Lower leg skin (tissue), 4 donors: ENCODE measurements around the gene ST3GAL4. TPM values are rescaled to one million over a fixed set of nuclear protein-coding genes. Genes with fewer than 3 reads are reported as not detected.

ENCODE experiments used
- DNase-seq, 2 donors: peaks; one replicate each; pipeline ENCODE4 v3.0.0-alpha.2; 2019; ENCODE audit warnings: low spot score in 2 of 2
- H3K4me3 ChIP-seq: fragments of 200-600 bp; sonication (generic); 2 replicates; pipeline ENCODE4 v1.5.1; 2017; ENCODE audit warnings: mild to moderate bottlenecking, low read depth; ENCODE audit not compliant: poor library complexity, severe bottlenecking
- CTCF ChIP-seq, 3 donors: fragments of 450-650 bp; IDR thresholded peaks; one replicate each; pipeline ENCODE4 v1.5.1; 2016; ENCODE audit warnings: antibody characterized with exemption in 3 of 3, mild to moderate bottlenecking in 3 of 3, moderate library complexity in 2 of 3
- POLR2A ChIP-seq, 2 donors: fragments of 450-650 bp; IDR thresholded peaks; one replicate each; pipeline ENCODE4 v1.6.1; 2016 to 2017; ENCODE audit warnings: antibody characterized with exemption in 2 of 2, mild to moderate bottlenecking in 1 of 2, moderate library complexity in 1 of 2
- WGBS, 2 donors: methylation state at CpG; one replicate each; pipeline ENCODE4 v1.1.5; 2018; 5-methylcytosine and 5-hydroxymethylcytosine counted together
- intact Hi-C: fragments of 100-400 bp; cut with DNase I; formaldehyde crosslinking; loops from one replicate; pipeline ENCODE4 v1.15.0; 2023; ENCODE audit warnings: low total_unique reads
- total RNA-seq, 4 donors: library from RNA; depleted of rRNA; stranded (reverse); fragments of >200 nt; gene quantifications; one replicate each; pipeline ENCODE4 v1.1.0, GENCODE V29; 2016

The ST3GAL4 gene
- total RNA-seq, 4 donors from 2014 or later, result 12.6 to 27.0 (median 17.1) TPM

GRCh38 chr11:126417091-126417862 is 61.8 kb downstream of the ST3GAL4 start:
- whole genome bisulfite sequencing, 2 donors, result 39 to 49% methylated on average over 12 of the region's 12 CpGs
- no peak for TF ChIP-seq POLR2A (IDR thresholded peaks at IDR 0.05)
- TF ChIP-seq CTCF (IDR thresholded peaks at IDR 0.05), result no peak
- intact Hi-C loops, result no loop called here
- no peak overlapping the region for H3K4me3 ChIP-seq
- no peak for DNase-seq

- no peak overlapping the region for H3K4me3 ChIP-seq
- no peak for DNase-seq
- TF ChIP-seq POLR2A (IDR thresholded peaks at IDR 0.05), result no peak
- no peak for TF ChIP-seq CTCF (IDR thresholded peaks at IDR 0.05)
- intact Hi-C loops, result no loop called here
- 3 to 42% methylated on average over 1 of the region's 1 CpG for WGBS, 2 donors
Measured at GRCh38 chr11:126418887-126419286, 63.4 kb downstream of the ST3GAL4 start.

DNA sequence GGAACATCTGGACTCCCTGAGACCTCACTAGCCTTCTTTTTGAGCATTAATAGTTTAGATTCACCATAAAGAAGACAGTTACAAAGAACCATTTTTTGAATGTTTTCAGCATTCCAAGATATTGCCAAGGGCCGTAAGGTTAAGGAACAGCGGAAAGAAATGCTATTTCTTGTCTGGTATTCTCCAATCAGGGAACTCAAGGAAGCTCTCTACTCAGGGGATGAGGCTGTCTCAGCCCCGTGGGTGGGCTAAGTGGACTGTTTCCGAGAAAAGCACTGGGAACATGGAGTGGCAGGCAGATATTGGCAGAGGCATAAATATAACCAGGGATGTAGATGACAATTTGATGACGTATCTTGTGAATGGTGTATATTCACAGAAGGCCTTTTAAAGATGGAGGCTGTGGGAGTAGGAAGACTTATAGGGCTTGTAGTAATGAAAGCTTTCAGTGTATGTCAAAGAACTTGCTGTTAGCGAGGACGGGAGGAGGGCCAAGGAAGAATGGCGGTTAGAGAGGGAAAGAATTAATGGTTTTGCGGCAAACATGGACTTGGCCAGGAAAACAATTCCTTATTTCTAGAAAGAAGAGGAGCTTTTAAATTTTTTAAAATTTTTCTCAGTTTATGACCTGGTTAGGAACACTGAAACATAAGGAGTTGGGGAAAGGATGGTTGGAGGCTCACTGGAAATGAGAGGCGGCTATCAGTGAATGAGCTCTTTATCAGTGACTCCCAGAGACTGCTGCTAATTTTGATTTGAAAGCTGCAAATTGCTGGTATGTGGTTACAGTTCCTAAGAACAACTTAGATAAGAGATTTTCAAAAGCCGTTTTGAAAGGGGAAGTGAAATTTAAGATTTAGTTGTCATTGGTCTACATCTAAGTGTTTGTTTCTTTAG is 64.6 kb downstream of the ST3GAL4 start:
- 76 to 77% methylated on average over 11 of the region's 11 CpGs for WGBS, 2 donors
- no peak overlapping the region for H3K4me3 ChIP-seq
- intact Hi-C loops, result no loop called here
- DNase-seq, result no peak
- TF ChIP-seq CTCF (IDR thresholded peaks at IDR 0.05) (no peak), POLR2A (IDR thresholded peaks at IDR 0.05) (no peak)

- TF ChIP-seq POLR2A (IDR thresholded peaks at IDR 0.05) (no peak), CTCF (IDR thresholded peaks at IDR 0.05) (no peak)
- H3K4me3 ChIP-seq, result no peak overlapping the region
- intact Hi-C loops, result no loop called here
- WGBS, 2 donors, result 56 to 63% methylated on average over 6 of the region's 6 CpGs
- DNase-seq, result no peak
Measured at GRCh38 chr11:126420698-126421256, 65.3 kb downstream of the ST3GAL4 start.

GRCh38 chr11:126421271-126421671 is 65.8 kb downstream of the ST3GAL4 start:
- TF ChIP-seq CTCF (IDR thresholded peaks at IDR 0.05) (no peak), POLR2A (IDR thresholded peaks at IDR 0.05) (no peak)
- WGBS, 2 donors, result 73 to 75% methylated on average over 13 of the region's 13 CpGs
- no peak overlapping the region for H3K4me3 ChIP-seq

More at GRCh38 chr11:126421271-126421671, 65.8 kb downstream of the ST3GAL4 start:
- intact Hi-C loops, result no loop called here
- DNase-seq, result no peak
